ENCODE results near the gene GFRA1.

DNA sequence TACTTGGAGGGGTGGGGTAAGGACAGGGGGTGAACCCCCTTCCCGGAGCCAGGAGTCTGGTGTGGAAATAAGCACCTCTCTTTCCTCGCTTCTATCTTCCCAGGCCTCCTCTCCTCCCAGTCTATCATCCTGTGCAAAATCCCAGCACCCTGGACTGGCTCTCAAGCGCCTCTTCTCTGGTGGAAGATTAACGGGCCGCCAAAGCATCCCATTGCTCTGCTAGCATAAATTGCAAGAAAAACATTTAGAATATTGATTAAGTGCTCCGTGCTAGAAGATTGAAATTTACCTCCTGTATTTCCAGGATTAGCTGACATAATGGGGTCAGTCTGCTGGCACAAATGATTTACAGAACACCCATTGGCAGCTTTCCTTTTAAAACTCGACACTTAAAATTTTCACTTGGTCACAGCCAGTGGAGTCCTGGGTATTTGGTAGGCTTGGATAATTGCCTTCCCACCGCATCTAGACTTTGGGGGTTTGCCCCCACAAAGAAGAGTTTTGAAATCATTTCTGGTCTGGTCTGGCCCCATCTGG lies 189.7 kb downstream of the GFRA1 start:
- no peak for TF ChIP-seq POLR2AphosphoS5 (IDR thresholded peaks at IDR 0.05; ENCODE audit: low read depth, low read length)
- TF ChIP-seq CTCF (IDR thresholded peaks at IDR 0.05 in 2 of 3, conservative IDR thresholded peaks at IDR 0.05 in 1 of 3; ENCODE audit: borderline replicate concordance in 1 of 3, insufficient read depth in 1 of 3, low read depth in 2 of 3, low read length in 2 of 3) = no peak
- TF ChIP-seq SIN3A (IDR thresholded peaks at IDR 0.05; ENCODE audit: low read depth) = no peak
- no peak for TF ChIP-seq EZH2 (IDR thresholded peaks at IDR 0.05)
- TF ChIP-seq POLR2A (IDR thresholded peaks at IDR 0.05; ENCODE audit: borderline replicate concordance, extremely low read depth, insufficient read depth, insufficient read length) = no peak
- TF ChIP-seq SP1 (IDR thresholded peaks at IDR 0.05; ENCODE audit: low read depth) = no peak
- no peak for TF ChIP-seq TCF7L2 (IDR thresholded peaks at IDR 0.05; ENCODE audit: borderline replicate concordance, extremely low read depth, insufficient read depth, insufficient read length)
- no peak for TF ChIP-seq REST (IDR thresholded peaks at IDR 0.05; ENCODE audit: low read depth)
- no peak for TF ChIP-seq RAD21 (IDR thresholded peaks at IDR 0.05; ENCODE audit: low read depth)
- TF ChIP-seq EGR1 (IDR thresholded peaks at IDR 0.05; ENCODE audit: low read depth) = no peak
- TF ChIP-seq EZH2phosphoT487 (IDR thresholded peaks at IDR 0.05; ENCODE audit: borderline replicate concordance) = no peak
